Thyroid gland (tissue), 4 donors: ENCODE results near the gene TCF21. TPM values are rescaled to one million over a fixed set of nuclear protein-coding genes. Genes with fewer than 3 reads are reported as not detected.

Experiments used
- DNase-seq, 2 donors: peaks; one replicate each; pipeline ENCODE4 v3.0.0-alpha.2; 2019
- H3K27ac ChIP-seq, 3 donors: fragments of 200-600 bp; sonication (generic); 1 replicate in 2 of 3; 2 replicates in 1 of 3; pipeline ENCODE4 v1.5.1; 2016 to 2019; ENCODE audit warnings: mild to moderate bottlenecking in 1 of 3, moderate library complexity in 1 of 3
- H3K27me3 ChIP-seq: fragments of 200-600 bp; sonication (generic); one replicate; pipeline ENCODE4 v1.5.1; 2019
- H3K36me3 ChIP-seq, 2 donors: fragments of 200-600 bp; sonication (generic); one replicate each; pipeline ENCODE4 v1.5.1; 2016 to 2019
- H3K4me1 ChIP-seq, 2 donors: fragments of 200-600 bp; sonication (generic); one replicate each; pipeline ENCODE4 v1.5.1; 2017 to 2019
- H3K4me3 ChIP-seq, 3 donors: fragments of 200-600 bp; sonication (generic); replicated peaks in 1 of 3; 1 replicate in 2 of 3; 2 replicates in 1 of 3; pipeline ENCODE4 v1.5.1; 2016; ENCODE audit warnings: mild to moderate bottlenecking in 1 of 3
- H3K9me3 ChIP-seq: fragments of 200-600 bp; sonication (generic); one replicate; pipeline ENCODE4 v1.5.1; 2017
- CTCF ChIP-seq, 6 experiments: fragments of 200-600 bp in 3 of 6; fragments of 450-650 bp in 3 of 6; sonication (generic) in 3 of 6; IDR thresholded peaks; one replicate each; pipeline ENCODE4 v1.5.1; 2016 to 2019; ENCODE audit warnings: antibody characterized with exemption in 6 of 6, mild to moderate bottlenecking in 2 of 6, inconsistent platforms in 1 of 6, moderate library complexity in 1 of 6
- POLR2A ChIP-seq, 2 donors: fragments of 450-650 bp; IDR thresholded peaks; one replicate each; pipeline ENCODE4 v1.6.1; 2017; ENCODE audit warnings: antibody characterized with exemption in 2 of 2, mild to moderate bottlenecking in 2 of 2, moderate library complexity in 1 of 2
- WGBS, 2 donors: methylation state at CpG; one replicate each; pipeline ENCODE4 v1.1.5; 2017; 5-methylcytosine and 5-hydroxymethylcytosine counted together
- intact Hi-C: fragments of 100-400 bp; cut with DNase I; formaldehyde crosslinking; loops from one replicate; pipeline ENCODE4 v1.15.1; 2023
- total RNA-seq, 4 donors: library from RNA; depleted of rRNA; stranded (reverse); fragments of >200 nt; gene quantifications; one replicate each; pipeline ENCODE4 v1.2.3, GENCODE V29; 2016

Gene TCF21
- total RNA-seq, 4 donors from 2014 or later, result 0.20 to 1.4 TPM; not detected in 2

- peaks cover 60% of the 10 kb centered on the region for H3K27me3 ChIP-seq
- no peaks in the 10 kb centered on the region for H3K9me3 ChIP-seq
- no peak overlapping the region for H3K4me3 ChIP-seq
- intact Hi-C loops, result no loop called here
- no peak for DNase-seq
- no peak overlapping the region for H3K27ac ChIP-seq
- H3K4me1 ChIP-seq, result peaks cover 22 to 38% of the 10 kb centered on the region in 2 donors
- no peaks in the 10 kb centered on the region for H3K36me3 ChIP-seq
- WGBS, 2 donors, result 18 to 22% methylated on average over 41 of the region's 41 CpGs
- TF ChIP-seq POLR2A (IDR thresholded peaks at IDR 0.05), result no peak
- TF ChIP-seq CTCF (IDR thresholded peaks at IDR 0.05), result no peak
Observed at GRCh38 chr6:133892813-133893691, 4.1 kb downstream of the TCF21 start.

GRCh38 chr6:133893946-133894345, 5.0 kb downstream of the TCF21 start:
- intact Hi-C loops, result no loop called here
- H3K36me3 ChIP-seq, result no peaks in the 10 kb centered on the region
- H3K27ac ChIP-seq, result no peak overlapping the region
- no peak for DNase-seq
- H3K4me1 ChIP-seq, result peaks cover 22 to 38% of the 10 kb centered on the region in 2 donors
- no peak overlapping the region for H3K4me3 ChIP-seq
- peaks cover 56% of the 10 kb centered on the region for H3K27me3 ChIP-seq
- TF ChIP-seq POLR2A (IDR thresholded peaks at IDR 0.05), result no peak
- no peak for TF ChIP-seq CTCF (IDR thresholded peaks at IDR 0.05)
- H3K9me3 ChIP-seq, result no peaks in the 10 kb centered on the region
- 42% methylated on average over 4 of the region's 4 CpGs for WGBS, 2 donors

GRCh38 chr6:133894369-133894768, 5.5 kb downstream of the TCF21 start:
- peaks cover 22 to 38% of the 10 kb centered on the region in 2 donors for H3K4me1 ChIP-seq
- no peak for DNase-seq
- WGBS, 2 donors, result 20 to 25% methylated on average over 2 of the region's 2 CpGs
- peaks cover 56% of the 10 kb centered on the region for H3K27me3 ChIP-seq
- no peaks in the 10 kb centered on the region for H3K9me3 ChIP-seq
- H3K27ac ChIP-seq, result no peak overlapping the region
- H3K36me3 ChIP-seq, result no peaks in the 10 kb centered on the region
- H3K4me3 ChIP-seq, result no peak overlapping the region
- no peak for TF ChIP-seq POLR2A (IDR thresholded peaks at IDR 0.05)
- no peak for TF ChIP-seq CTCF (IDR thresholded peaks at IDR 0.05)
- intact Hi-C loops, result no loop called here

GRCh38 chr6:133894795-133895358, 6.0 kb downstream of the TCF21 start:
- 0 to 10% methylated on average over 5 of the region's 5 CpGs for WGBS, 2 donors
- H3K36me3 ChIP-seq, result no peaks in the 10 kb centered on the region
- H3K4me3 ChIP-seq, result no peak overlapping the region
- no peak for TF ChIP-seq CTCF (IDR thresholded peaks at IDR 0.05)
- TF ChIP-seq POLR2A (IDR thresholded peaks at IDR 0.05), result no peak
- H3K9me3 ChIP-seq, result no peaks in the 10 kb centered on the region
- no peak overlapping the region for H3K27ac ChIP-seq
- H3K4me1 ChIP-seq, result peaks cover 17 to 34% of the 10 kb centered on the region in 2 donors
- intact Hi-C loops, result no loop called here
- H3K27me3 ChIP-seq, result peaks cover 51% of the 10 kb centered on the region
- DNase-seq, result peak; percentile 51 to 59
